ENCODE results near the gene DDX18. TPM values are rescaled to one million over a fixed set of nuclear protein-coding genes. Genes with fewer than 3 reads are reported as not detected.

The DDX18 gene
- total RNA-seq, 1 experiment from 2014 or later: 107 TPM

DNA sequence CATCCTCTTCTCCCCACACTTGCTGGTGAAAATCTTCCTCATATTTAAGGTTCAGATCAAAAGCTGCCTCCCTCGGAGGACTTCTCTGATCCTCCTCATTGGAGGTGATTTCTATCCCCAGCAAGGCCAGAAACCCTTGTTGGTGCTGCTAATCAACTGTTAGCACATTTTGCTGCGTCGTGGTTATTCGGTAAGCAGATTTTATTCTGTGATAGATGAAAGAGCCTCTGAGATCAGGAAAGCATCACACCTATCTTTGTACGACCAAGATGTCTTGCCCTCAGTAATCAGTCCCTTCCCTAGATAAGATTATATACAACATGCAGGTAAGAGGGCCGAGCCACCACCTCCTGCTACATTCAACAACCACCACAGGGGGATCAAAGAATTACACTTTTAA, 40.1 kb downstream of the DDX18 start (continued):
- TF ChIP-seq, protein P1, sequence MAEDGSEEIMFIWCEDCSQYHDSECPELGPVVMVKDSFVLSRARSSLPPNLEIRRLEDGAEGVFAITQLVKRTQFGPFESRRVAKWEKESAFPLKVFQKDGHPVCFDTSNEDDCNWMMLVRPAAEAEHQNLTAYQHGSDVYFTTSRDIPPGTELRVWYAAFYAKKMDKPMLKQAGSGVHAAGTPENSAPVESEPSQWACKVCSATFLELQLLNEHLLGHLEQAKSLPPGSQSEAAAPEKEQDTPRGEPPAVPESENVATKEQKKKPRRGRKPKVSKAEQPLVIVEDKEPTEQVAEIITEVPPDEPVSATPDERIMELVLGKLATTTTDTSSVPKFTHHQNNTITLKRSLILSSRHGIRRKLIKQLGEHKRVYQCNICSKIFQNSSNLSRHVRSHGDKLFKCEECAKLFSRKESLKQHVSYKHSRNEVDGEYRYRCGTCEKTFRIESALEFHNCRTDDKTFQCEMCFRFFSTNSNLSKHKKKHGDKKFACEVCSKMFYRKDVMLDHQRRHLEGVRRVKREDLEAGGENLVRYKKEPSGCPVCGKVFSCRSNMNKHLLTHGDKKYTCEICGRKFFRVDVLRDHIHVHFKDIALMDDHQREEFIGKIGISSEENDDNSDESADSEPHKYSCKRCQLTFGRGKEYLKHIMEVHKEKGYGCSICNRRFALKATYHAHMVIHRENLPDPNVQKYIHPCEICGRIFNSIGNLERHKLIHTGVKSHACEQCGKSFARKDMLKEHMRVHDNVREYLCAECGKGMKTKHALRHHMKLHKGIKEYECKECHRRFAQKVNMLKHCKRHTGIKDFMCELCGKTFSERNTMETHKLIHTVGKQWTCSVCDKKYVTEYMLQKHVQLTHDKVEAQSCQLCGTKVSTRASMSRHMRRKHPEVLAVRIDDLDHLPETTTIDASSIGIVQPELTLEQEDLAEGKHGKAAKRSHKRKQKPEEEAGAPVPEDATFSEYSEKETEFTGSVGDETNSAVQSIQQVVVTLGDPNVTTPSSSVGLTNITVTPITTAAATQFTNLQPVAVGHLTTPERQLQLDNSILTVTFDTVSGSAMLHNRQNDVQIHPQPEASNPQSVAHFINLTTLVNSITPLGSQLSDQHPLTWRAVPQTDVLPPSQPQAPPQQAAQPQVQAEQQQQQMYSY (CRISPR knock-in tag; IDR thresholded peaks at IDR 0.05): no peak
- TF ChIP-seq PRRX2 (CRISPR knock-in tag; IDR thresholded peaks at IDR 0.05) (no peak), NR3C1 (CRISPR knock-in tag; conservative IDR thresholded peaks at IDR 0.05; ENCODE audit: low read depth) (no peak), RELA (CRISPR knock-in tag; IDR thresholded peaks at IDR 0.05; ENCODE audit: borderline replicate concordance) (no peak), MXD4 (CRISPR knock-in tag; IDR thresholded peaks at IDR 0.05; ENCODE audit: borderline replicate concordance) (no peak), ESRRA (CRISPR knock-in tag; IDR thresholded peaks at IDR 0.05; ENCODE audit: borderline replicate concordance) (no peak)
- TF ChIP-seq, protein P2, sequence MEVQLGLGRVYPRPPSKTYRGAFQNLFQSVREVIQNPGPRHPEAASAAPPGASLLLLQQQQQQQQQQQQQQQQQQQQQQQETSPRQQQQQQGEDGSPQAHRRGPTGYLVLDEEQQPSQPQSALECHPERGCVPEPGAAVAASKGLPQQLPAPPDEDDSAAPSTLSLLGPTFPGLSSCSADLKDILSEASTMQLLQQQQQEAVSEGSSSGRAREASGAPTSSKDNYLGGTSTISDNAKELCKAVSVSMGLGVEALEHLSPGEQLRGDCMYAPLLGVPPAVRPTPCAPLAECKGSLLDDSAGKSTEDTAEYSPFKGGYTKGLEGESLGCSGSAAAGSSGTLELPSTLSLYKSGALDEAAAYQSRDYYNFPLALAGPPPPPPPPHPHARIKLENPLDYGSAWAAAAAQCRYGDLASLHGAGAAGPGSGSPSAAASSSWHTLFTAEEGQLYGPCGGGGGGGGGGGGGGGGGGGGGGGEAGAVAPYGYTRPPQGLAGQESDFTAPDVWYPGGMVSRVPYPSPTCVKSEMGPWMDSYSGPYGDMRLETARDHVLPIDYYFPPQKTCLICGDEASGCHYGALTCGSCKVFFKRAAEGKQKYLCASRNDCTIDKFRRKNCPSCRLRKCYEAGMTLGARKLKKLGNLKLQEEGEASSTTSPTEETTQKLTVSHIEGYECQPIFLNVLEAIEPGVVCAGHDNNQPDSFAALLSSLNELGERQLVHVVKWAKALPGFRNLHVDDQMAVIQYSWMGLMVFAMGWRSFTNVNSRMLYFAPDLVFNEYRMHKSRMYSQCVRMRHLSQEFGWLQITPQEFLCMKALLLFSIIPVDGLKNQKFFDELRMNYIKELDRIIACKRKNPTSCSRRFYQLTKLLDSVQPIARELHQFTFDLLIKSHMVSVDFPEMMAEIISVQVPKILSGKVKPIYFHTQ (CRISPR knock-in tag; IDR thresholded peaks at IDR 0.05): no peak
- TF ChIP-seq, protein P3, sequence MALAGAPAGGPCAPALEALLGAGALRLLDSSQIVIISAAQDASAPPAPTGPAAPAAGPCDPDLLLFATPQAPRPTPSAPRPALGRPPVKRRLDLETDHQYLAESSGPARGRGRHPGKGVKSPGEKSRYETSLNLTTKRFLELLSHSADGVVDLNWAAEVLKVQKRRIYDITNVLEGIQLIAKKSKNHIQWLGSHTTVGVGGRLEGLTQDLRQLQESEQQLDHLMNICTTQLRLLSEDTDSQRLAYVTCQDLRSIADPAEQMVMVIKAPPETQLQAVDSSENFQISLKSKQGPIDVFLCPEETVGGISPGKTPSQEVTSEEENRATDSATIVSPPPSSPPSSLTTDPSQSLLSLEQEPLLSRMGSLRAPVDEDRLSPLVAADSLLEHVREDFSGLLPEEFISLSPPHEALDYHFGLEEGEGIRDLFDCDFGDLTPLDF (CRISPR knock-in tag; IDR thresholded peaks at IDR 0.05): no peak
- TF ChIP-seq, protein P4, sequence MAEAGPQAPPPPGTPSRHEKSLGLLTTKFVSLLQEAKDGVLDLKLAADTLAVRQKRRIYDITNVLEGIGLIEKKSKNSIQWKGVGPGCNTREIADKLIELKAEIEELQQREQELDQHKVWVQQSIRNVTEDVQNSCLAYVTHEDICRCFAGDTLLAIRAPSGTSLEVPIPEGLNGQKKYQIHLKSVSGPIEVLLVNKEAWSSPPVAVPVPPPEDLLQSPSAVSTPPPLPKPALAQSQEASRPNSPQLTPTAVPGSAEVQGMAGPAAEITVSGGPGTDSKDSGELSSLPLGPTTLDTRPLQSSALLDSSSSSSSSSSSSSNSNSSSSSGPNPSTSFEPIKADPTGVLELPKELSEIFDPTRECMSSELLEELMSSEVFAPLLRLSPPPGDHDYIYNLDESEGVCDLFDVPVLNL (CRISPR knock-in tag; IDR thresholded peaks at IDR 0.05; ENCODE audit: borderline replicate concordance, low read depth): no peak

DNA sequence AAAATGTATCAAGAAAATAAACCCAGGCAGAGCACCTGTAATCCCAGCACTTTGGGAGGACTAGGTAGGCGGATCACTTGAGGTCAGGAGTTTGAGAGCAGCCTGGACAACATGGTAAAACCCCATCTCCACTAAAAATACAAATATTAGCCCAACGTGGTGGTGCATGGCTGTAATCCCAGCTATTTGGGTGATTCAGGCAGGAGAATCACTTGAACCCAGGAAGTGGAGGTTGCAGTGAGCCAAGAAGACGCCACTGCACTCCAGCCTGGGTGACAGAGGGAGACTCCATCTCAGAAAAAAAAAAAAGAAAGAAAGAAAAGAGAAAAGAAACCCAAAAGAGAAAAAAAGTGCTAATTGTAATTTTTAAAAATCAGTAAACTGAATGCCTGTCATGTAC, 41.4 kb downstream of the DDX18 start:
- Mint-ChIP-seq H3K27me3 (ENCODE audit: low read depth) (peaks cover 36% of the 10 kb centered on the region), H3K4me3 (no peak overlapping the region), H3K9me3 (no peaks in the 10 kb centered on the region), H3K4me1 (peaks cover 23% of the 10 kb centered on the region), H3K36me3 (no peaks in the 10 kb centered on the region), H3K27ac (no peak overlapping the region)
- ATAC-seq (no peak), DNase-seq (ENCODE audit: low spot score) (no peak)
- ChIA-PET POLR2A (no interaction called here), CTCF (interaction anchor here (1.2 kb wide), 1 partner anchor 147 kb away, joined by 4 read pairs; no protein-coding TSS in a partner anchor)
- TF ChIP-seq TEAD4 (CRISPR knock-in tag; IDR thresholded peaks at IDR 0.05) (no peak), CBFB (CRISPR knock-in tag; IDR thresholded peaks at IDR 0.05; ENCODE audit: low read depth) (no peak), JAZF1 (CRISPR knock-in tag; IDR thresholded peaks at IDR 0.05) (no peak), MYBL2 (CRISPR knock-in tag; IDR thresholded peaks at IDR 0.05) (no peak), HMGA2 (CRISPR knock-in tag; IDR thresholded peaks at IDR 0.05) (no peak), NFATC4 (CRISPR knock-in tag; IDR thresholded peaks at IDR 0.05) (no peak)
- TF ChIP-seq, protein P5, sequence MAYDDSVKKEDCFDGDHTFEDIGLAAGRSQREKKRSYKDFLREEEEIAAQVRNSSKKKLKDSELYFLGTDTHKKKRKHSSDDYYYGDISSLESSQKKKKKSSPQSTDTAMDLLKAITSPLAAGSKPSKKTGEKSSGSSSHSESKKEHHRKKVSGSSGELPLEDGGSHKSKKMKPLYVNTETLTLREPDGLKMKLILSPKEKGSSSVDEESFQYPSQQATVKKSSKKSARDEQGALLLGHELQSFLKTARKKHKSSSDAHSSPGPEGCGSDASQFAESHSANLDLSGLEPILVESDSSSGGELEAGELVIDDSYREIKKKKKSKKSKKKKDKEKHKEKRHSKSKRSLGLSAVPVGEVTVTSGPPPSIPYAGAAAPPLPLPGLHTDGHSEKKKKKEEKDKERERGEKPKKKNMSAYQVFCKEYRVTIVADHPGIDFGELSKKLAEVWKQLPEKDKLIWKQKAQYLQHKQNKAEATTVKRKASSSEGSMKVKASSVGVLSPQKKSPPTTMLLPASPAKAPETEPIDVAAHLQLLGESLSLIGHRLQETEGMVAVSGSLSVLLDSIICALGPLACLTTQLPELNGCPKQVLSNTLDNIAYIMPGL (CRISPR knock-in tag; IDR thresholded peaks at IDR 0.05): no peak
- TF ChIP-seq, protein P6, sequence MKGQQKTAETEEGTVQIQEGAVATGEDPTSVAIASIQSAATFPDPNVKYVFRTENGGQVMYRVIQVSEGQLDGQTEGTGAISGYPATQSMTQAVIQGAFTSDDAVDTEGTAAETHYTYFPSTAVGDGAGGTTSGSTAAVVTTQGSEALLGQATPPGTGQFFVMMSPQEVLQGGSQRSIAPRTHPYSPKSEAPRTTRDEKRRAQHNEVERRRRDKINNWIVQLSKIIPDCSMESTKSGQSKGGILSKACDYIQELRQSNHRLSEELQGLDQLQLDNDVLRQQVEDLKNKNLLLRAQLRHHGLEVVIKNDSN (CRISPR knock-in tag; IDR thresholded peaks at IDR 0.05): no peak
- TF ChIP-seq, protein P7, sequence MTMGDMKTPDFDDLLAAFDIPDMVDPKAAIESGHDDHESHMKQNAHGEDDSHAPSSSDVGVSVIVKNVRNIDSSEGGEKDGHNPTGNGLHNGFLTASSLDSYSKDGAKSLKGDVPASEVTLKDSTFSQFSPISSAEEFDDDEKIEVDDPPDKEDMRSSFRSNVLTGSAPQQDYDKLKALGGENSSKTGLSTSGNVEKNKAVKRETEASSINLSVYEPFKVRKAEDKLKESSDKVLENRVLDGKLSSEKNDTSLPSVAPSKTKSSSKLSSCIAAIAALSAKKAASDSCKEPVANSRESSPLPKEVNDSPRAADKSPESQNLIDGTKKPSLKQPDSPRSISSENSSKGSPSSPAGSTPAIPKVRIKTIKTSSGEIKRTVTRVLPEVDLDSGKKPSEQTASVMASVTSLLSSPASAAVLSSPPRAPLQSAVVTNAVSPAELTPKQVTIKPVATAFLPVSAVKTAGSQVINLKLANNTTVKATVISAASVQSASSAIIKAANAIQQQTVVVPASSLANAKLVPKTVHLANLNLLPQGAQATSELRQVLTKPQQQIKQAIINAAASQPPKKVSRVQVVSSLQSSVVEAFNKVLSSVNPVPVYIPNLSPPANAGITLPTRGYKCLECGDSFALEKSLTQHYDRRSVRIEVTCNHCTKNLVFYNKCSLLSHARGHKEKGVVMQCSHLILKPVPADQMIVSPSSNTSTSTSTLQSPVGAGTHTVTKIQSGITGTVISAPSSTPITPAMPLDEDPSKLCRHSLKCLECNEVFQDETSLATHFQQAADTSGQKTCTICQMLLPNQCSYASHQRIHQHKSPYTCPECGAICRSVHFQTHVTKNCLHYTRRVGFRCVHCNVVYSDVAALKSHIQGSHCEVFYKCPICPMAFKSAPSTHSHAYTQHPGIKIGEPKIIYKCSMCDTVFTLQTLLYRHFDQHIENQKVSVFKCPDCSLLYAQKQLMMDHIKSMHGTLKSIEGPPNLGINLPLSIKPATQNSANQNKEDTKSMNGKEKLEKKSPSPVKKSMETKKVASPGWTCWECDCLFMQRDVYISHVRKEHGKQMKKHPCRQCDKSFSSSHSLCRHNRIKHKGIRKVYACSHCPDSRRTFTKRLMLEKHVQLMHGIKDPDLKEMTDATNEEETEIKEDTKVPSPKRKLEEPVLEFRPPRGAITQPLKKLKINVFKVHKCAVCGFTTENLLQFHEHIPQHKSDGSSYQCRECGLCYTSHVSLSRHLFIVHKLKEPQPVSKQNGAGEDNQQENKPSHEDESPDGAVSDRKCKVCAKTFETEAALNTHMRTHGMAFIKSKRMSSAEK (CRISPR knock-in tag; IDR thresholded peaks at IDR 0.05; ENCODE audit: borderline replicate concordance): no peak

Data from WTC11 (cell line).